Pons (tissue), 1 donor: Measurements from ENCODE around the gene TCEAL9.
"Not testable (repeated sequence)": the region's sequence is repeated elsewhere in the genome, so short reads cannot be mapped to it uniquely, and the experiment has no call there.

Source experiments
- DNase-seq: peaks from one replicate; pipeline ENCODE4 v3.0.0-alpha.2; 2016; ENCODE audit warnings: low spot score

TCEAL9 gene

DNA sequence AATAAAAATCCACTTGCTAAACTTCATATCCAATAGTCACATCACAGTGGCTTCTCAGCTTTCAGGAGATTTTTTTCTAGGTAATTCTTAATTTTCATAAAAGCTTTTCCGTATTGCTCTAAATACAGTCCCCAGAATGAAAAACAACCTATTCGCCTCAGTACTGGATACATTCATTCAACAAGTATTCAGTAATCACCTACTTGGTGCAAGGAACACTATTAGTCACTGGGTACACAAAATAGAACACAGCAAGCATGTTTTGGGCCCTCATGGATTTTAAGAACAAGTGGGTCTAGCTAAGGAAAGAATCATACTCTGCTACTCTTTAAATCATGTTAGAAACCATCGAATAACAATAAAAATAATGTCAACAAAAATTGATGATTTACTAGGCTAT, 17.3 kb downstream of the TCEAL9 start:
- DNase-seq: no peak

DNA sequence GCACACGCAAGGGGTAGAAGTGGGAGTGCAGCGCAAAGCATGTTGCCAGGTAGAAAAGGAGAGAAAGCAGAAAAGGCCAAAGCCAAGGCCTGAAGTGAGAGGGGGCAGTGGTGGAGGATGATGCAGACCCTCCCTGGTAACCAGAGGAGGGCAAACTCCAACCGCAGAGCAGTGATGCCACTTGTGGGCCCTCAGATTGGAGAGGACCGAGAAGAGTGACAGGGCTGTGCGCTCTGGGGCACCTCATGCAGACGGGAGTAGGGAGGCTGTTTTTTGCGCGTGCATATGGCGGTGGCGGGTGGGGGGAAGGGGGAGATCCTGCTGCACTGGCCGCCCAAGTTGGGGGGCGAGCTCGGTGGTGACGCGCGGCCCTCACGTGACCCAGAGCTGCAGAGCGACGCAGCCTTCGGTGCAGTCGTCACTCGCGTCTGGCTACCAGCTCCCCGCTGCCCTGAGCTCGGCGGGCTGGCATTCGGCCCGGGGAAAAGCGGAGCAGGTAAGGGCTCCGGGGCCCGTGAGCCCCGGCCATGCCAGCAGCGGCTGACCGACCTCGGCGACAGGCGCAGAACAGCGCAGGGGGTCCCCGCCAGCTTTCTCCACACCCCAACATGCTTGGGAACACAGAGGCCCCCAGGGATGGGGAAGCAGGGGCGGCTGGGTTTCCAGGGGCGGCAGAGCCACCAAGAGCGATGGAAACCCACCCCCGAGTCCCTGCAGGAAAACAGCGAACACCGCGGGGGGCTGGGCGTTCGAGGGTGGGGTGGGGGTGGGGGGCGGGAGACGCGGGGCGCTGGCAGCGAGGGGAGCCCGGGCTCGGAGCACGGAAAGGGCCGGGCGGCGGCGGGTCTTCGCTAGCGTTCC, 20.0 kb downstream of the TCEAL9 start, which contains the start of gene BEX3:
Gene BEX3, plus strand, starts transcription at position 421 of the 861 bp plus-strand sequence. CDS start 984 bp downstream, outside the sequence.
- DNase-seq: peak; percentile 37

DNA sequence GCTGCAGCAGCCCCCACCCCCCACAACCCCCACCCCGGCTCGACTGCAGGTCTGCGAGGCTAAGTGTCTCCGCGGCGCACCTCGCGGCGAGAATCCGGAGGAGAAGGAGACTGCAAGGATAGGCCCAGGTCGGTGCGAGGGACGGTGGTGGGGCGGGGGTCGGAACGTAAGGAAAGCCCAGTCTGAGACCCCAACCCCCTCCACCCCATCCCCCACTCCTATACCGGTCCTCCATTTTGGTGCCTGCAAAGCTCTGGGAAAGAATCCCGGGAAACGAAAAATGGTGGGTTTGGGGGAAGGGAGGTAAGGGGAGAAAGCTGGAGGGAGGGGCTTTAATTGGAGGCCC, 20.6 kb downstream of the TCEAL9 start:
- no peak for DNase-seq

DNA sequence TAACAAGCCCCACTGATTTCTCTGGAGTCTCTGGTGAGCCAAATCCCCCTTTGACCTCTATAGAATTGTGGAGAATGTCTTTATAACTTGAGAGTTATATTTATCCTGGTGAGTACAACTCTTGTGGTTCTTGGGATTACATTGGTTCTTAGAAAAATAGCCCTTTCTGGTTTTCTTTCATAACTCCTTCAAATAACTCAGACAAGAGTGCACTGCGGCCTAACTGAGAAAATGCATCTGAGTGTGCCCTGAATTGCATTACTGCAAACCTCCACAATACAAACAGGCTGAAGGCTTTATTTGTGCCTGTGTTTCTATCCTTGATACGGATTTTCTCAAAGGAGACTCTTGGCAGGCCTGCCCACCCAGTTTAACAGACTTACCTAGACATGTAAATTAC, 22.7 kb downstream of the TCEAL9 start:
- DNase-seq: no peak

DNA sequence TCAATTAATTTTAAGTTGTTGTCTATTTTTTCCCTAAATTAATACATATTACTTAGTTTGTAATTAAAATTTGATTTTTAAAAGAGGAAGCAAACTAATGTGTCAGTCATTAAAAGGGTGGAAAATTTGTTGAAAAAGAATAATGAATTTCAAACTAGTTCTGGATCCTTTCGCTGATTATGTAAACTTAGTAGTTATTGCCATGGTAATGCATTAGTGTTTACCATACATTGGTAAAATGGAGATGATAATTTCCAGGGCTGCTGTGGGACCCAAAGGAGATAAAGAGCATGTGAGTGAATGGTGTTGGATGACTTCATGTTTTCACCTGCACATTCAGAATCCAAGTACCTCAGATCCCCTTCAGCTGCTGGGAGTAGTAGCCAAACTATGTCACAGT, 26.6 kb downstream of the TCEAL9 start:
- no peak for DNase-seq

DNA sequence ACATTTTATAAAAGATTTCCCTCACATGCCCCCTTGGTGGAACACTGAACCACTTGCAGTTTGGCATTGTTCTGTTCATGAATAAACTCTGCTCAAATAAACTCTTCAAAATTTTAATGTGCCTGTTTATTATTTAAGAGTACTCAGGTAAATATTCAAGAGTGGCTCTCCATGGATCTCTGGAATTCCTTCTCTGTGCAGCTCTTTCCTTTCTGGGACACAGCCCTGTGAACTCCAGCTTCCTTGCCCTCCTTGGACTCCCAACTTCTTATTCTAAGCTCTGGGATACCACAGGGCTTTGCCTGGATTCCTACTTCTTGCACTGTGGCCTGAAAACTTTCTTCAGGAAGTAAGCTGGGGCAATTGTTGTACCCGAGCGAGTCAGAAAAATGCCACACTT, 28.4 kb downstream of the TCEAL9 start:
- DNase-seq: no peak

DNA sequence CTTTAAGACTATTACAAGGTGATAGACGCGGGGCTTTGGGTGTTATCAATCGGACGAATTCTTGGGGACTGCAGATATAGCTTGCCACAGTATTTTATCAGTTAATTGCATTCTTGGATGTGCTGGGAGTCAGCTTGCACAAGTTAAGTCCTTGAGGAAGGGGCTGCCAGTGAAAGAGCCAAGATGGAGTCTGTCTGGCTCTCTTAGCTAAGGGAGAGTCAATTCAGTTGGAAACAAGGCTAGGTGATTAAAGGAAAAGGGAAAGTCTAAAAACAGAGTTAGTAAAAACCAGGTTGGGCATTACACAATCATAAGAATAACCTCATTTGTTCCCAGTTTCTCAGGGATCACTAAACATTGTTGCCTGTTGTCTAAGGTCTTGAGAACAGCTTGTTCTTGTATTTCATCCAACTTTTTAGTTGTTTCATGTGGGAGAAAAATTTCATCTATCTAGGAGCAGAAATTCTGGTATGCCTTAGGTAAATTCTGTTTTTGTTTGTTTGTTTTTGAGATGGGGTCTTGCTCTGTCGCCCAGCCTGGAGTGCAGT, 29.1 kb downstream of the TCEAL9 start:
- DNase-seq: not testable (repeated sequence)

DNA sequence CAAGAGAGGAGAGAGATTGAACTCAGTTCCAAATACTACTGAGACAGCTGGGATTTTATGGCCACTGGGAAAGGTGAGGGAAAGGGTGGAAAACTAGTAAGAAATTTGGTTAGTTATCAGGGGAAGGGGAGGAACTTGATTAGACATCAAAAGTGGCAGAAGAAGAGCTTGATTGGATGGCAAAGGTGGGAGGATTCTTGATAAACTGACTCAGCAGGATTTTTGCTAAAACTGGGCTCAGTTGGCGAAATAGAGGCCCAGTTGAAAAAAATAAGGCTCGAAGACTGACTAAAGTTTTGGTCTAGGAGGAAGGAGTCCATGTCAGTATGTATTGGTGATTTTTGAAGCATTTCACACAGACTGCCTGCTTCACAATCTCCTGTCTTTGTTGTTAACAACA, 30.0 kb downstream of the TCEAL9 start:
- no peak for DNase-seq

DNA sequence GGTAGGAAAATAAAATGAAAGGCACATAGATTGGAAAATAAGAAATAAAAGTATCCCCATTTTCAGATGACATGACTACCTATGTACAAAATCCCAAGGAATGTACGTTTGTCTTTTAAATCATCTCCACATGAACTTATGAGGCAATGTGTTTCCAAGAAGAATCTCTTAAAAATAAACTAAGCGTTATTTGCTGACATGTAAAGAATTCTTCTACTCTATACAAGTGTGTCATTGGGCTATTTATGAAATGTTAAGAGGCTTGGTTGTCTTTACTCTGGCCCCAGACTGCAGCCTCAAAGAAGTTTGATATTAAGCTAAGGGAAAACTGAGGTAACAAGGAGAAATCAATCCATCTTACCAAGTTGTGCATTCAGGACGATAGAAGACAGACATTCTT, 37.2 kb downstream of the TCEAL9 start:
- no peak for DNase-seq

DNA sequence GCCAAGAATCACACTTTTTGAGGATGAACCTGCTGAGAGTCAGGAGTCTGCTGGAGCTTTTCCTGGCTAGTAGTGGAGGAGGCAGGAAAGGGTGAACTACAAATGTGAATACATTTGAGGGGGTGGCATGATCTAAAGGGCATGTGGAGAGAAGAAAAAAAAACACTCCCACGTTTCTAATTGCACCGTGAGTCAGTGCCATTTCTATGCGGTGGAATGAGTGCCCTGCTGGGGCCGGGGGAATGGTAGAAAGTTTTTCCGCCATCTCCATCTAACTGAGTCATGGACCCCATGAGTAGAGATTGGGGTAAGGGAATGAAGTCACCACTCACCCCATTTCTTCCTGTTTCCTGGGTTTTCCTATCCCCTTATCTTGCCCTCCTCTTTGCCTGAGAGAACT, 39.9 kb downstream of the TCEAL9 start:
- no peak for DNase-seq

DNA sequence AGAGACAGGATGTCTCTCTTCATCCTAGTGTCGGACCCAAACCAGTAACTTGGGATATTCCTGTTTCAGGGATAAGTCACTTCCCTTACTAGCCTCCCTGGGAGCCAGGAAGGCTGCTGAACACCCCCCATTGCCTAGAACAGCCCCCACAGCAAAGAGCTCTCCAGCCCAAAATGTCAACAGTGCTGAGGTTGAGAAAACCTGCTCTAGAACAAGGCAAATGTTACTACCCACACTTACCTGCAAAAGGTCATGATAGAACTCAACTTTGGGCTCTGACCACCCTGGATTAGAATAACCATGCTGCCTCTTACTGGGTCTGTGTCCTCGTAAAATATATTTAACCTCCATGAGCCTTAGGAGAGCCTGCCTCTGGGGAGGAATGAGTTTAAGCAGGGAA, 40.4 kb downstream of the TCEAL9 start:
- DNase-seq: no peak

DNA sequence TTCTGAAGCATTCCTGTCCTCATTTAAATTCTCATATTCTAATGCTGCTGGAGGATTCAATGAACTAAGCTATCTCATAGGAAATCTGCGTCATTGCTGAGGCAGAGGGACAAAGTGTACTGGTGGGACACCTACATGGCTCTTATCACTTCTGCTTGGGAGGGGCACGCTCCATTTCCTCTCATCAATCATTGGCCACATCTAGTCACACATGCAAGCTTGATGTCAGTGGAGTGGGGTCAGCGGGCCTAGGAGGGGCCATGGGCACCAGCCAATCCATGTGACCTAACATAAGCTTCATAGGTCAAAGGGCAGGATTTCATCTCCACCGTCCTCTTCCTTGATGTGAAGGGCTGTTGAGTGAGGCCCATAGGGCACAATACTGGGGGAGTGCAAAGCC, 41.4 kb downstream of the TCEAL9 start:
- DNase-seq: no peak

DNA sequence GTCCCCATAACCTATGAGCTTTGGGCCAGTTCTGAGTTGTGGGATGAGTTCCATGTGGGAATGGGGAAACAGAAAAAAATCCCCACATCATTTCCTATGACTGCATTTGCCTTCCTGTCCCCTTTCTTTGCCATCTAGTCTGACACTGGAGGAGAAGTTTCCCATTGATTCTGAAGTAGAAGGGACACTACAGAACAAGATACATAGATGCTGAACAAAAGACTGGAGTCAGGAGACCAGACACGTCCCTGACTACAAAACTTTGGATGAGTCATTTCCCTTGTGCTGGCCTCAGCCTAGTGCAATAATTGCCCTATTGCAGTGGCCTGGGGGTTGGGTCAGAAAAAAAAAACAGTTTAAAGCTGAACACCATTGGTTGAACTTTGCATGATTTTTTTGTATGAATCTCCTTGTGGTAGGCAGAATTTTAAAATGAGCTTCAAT, 42.1 kb downstream of the TCEAL9 start:
- DNase-seq: no peak

DNA sequence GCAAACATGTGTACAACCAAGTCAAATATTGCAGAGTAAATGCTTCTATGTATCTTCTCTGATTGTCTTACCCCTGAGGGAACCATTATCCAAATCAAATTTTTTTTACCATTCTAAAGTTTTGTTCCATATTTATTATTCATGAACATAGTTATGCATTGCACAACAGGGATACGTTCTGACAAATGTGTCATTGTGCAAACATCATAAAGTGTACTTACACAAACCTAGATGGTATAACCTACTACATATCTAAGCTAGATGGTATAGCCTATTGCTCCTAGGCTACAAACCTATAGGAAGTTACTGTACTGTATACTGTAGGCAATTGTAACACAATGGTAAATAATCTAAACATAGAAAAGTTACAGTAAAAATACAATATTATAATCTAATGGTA, 43.4 kb downstream of the TCEAL9 start:
- DNase-seq: no peak

DNA sequence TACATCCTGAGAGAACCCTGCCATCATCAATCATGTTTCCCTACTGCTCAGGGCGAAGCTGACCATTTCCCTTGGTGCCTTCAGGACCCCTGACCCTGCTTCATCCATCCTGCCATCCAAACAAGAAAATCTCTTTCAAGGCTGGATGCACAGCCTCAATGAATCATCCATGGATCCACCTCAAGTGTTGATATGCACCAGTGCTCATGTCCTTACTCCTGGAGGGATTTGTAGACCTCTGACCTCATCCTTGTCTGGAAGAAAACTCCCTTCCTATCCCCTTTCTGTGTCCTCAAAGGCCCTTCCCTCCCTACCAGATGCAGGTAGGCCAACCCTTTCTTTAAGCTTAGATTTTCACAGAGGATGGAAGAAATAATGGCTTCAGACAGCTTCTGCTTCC, 44.6 kb downstream of the TCEAL9 start:
- DNase-seq: no peak

DNA sequence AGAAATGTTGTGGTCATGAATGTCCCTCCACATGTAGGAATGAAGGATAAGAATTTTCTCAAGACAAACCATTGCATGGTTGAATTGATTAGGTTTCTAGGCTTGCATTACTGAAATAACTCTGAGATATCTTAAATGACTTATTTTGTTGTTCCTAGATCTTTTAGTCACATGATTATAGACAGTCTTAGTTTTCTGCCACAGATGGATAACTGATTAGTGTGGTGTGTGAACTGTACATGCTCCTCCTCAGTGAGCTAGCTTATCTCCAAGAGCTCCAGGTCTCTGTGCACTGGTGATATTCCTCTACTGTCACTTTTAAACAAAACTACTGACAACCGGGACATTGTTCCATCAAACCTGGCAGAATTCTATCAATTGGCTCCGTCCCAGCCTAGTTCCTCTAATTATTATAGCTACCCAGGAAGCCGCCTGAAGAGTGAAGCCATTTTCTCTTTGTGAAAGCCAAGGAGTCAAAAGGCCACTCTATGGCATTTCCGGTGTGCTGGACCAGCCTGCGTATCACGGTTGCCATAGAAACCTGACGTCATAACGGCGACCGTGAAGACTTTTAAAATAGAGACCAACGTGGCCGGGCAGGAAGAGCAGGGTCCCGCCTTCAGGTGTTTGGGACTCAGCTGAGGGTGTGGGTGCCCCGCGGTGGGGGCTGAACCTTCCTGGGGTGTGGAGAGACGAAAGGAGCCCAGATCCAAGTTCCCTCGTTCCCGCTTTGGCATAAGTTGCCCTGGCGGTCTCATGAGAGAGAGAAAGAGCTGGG, 48.1 kb downstream of the TCEAL9 start:
- DNase-seq: peak; percentile 39

DNA sequence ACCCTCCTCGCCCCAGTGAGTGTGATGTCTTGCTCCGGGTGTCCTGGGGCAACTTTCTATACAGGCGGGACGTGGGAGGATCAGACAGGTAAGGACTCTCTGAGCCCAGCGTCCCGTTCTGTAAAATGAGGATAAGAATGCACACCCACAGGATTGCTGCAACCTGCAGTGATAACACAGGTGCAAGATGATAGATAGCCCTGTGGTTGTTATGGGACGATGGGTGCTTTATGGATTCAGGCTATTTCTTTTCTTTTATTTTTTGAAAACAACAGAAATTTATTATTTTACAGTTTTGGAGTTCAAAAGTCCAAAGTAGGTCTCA, 48.7 kb downstream of the TCEAL9 start:
- DNase-seq: no peak

DNA sequence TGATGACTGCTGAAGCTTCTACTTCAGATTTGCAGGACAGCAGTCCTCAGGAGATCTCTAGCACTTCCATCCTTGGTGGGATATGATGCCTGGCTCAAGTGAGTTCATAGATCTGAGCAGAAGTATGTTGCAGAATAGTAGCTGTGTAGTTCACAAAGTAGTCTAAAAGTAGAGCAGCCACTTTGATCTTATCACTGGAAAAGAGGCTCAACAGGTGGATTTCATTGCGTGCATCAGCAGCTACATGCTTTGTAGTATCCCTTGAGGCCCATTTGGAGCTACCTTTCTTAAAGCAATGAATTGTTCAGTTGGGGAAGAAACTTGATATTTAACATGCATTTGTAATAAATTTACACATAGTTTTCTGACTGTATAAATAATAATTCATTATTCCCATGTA, 50.0 kb downstream of the TCEAL9 start:
- no peak for DNase-seq

DNA sequence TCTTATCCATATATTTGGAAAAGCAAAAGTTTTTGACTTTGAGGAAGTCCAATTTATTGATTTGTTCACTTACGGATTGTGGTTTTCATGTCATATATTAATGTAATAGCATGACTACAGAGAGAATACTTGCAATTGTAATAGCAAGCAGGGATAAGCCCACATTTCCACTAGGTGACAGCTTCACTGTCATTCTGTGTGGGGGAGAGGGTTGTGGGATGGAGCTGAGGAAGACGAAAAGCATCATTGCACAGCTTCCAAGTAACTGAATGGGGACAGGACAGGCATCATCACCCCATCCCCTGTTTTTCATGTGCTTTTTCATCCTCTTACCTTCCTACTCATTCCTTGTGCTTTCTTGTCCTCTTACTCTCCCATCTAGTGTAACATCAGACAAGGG, 51.5 kb downstream of the TCEAL9 start:
- no peak for DNase-seq
